Hippocampal formation (tissue), 2 donors: ENCODE results near the gene MTHFR.
"Not testable (repeated sequence)": the region's sequence is repeated elsewhere in the genome, so short reads cannot be mapped to it uniquely, and the experiment has no call there.

Experiments used
- DNase-seq, 2 donors: peaks; one replicate each; lab custom pipeline; 2025; lab: John Stamatoyannopoulos, UW

Gene MTHFR

DNA sequence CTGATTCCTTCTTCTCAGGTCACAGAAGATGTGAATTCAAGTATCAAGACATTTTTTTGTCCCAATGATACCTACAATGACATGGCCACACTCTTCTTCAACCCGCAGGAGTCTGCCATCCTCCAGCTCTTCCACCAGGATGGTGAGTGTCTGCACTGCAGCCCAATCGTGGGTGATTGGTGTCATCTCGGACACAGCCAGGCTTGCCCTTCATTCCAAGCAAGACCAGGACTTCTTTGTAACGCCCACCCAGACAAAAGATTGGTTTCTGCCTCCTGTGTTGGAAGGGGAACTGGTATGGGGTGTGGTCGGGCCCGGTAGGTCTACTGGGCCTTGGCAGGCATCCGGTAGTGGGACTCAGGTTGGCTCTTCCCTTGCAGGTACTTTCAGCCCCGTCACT is 27.7 kb upstream of the MTHFR start:
- no peak for DNase-seq

DNA sequence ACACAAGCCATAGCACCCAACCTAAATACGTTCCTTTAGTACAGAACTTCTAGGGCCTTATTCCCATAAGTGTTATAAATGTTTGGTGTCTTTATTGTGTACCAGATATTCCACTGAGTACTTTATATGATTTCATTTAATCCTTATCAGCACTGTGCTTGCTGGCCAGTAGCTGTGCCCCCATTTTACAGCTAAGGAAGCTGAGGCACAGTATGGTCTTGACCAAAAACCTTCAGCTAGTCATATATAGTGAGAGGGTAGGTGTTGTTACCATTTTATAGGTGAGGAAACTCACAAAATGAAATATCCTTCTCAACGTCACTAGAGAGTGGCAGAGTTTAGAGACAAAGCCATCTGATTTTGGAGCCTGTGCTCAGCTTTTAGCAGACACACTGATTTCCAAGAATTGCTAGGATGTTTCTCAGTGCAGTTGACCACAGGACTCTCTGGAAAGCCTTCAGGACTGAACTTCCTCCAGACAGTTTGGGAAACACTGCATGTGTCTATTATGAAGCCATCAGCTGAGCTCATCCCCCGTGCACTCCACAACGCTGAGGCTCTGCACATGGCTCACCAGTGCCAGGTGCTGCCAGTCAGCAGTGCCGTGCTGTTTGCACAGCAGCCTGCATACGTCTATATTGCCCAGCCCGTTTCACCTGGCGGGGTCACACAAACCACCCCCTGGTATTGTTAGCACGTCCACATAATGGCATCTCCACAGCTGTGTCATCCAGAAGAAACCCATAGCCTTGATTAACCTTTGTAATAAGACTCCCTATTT is 26.4 kb upstream of the MTHFR start:
- no peak for DNase-seq

DNA sequence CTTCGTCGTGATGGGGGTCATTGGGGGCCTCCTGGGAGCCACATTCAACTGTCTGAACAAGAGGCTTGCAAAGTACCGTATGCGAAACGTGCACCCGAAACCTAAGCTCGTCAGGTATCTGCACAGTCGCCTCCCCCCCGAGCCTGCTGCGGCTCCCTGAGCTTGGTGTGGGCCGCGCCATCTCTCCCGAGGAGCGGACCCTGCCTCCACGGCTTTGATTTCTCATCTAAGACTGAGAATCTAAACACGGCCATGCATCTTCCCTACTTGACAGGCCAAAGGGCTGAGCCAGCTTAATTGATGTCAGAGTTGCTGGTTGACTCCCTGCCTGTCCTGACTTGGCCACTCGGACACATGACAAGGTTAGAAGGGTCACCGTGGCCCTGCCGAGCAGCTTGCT is 22.7 kb upstream of the MTHFR start:
- DNase-seq, result no peak

DNA sequence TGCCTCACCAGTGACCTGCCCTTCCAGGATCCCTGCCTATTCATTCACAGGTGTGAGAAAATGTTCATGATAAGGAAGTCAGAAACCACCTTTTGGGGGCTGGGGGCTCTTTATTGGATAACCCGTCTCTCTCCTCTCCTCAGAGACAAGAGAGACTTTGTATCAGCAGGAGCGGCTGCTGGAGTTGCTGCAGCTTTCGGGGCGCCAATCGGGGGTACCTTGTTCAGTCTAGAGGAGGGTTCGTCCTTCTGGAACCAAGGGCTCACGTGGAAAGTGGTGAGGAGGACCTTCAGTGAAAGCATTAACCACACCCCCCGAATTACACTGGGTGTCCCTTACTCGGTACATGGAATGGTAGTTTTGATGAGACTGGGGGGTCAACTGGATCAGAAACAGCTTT is 21.2 kb upstream of the MTHFR start:
- DNase-seq, result no peak

DNA sequence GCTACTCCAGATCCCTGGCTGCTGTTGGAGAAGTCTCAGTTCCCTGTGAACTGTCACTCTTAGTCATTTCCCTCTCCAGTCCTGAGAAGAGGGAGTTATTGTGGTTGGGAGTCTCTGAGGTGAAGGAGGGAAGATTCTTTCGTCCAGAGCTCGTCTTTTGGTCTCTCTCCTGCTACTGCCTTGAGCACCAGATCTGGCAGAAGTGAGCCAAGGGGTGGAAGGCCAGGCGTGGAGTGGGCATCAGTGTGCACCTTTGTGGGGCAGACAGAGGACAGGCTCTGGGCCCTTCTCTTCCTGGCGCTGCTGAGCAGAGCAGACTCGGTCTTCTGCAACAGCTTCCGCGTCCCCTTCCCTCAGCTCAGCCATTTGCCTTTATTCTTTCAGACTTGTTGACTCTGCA is 19.4 kb upstream of the MTHFR start:
- no peak for DNase-seq

GRCh38 chr1:11823366-11824137 is 17.8 kb upstream of the MTHFR start:
- no peak for DNase-seq

DNA sequence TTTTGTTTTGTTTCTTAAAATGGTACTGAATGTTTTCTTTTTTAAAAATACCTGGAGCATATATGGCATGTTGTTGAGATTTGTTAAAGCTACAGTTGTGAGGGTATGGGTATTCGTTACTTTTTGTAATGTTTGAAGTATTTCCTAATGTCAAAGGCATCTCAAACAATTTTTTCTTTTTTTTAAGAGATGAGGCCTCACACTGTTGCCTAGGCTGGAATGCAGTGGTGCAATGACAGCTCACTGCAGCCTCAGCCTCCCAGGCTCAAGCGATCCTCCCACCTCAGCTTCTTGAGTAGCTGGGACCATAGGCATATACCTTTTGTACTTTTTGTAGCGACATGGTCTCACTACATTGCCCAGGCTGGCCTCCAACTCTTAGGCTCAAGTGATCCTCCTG is 16.3 kb upstream of the MTHFR start:
- DNase-seq, result no peak

GRCh38 chr1:11817192-11817591 is 11.4 kb upstream of the MTHFR start:
- DNase-seq, result no peak

- no peak for DNase-seq
These were observed 7.3 kb upstream of the MTHFR start for GRCh38 chr1:11813021-11813420.

- no peak for DNase-seq
These were observed 1.4 kb upstream of the MTHFR start for GRCh38 chr1:11807133-11807532.

GRCh38 chr1:11806307-11806936 is 658 bp upstream of the MTHFR start:
- DNase-seq, result peak in 1 of 2 donors; percentile 54

DNA sequence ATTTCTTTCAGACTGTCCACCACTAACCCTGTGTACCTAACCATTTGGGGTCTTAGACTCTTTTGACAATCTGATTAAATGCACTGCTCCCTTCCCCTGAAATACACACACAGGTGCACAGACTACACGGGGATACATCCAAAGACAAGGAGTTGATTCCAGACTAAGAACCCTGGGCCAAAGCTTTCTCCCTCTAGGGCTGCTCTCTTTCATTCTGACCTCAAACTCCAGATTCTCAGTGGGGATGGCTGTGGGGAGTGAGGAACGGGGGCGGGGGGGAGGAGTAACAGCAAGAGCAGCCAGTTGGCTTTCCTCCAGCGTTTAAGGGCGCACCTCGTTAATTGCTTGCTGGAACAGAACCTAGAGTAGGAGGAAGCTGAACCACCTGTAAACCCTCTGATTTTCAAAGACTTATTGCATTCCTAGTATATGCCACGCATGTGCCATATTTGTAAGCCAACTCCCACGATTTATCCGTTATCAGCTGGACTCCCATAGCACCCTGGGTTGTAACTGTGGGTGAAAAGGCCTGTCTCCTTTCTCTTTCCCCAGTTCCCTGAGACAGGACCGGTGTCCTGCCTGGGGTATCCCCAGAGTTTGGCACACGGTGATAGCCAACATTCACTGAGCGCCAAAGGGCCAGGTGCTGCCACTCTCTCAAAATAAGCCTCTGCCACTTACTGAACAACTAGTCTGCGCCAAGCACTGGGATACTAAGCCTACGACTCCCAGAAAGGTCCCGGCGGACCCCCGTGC is 920 bp downstream of the MTHFR start:
- no peak for DNase-seq

- DNase-seq, result not testable (repeated sequence)
These were observed 1.7 kb downstream of the MTHFR start for GRCh38 chr1:11803924-11804665.

DNA sequence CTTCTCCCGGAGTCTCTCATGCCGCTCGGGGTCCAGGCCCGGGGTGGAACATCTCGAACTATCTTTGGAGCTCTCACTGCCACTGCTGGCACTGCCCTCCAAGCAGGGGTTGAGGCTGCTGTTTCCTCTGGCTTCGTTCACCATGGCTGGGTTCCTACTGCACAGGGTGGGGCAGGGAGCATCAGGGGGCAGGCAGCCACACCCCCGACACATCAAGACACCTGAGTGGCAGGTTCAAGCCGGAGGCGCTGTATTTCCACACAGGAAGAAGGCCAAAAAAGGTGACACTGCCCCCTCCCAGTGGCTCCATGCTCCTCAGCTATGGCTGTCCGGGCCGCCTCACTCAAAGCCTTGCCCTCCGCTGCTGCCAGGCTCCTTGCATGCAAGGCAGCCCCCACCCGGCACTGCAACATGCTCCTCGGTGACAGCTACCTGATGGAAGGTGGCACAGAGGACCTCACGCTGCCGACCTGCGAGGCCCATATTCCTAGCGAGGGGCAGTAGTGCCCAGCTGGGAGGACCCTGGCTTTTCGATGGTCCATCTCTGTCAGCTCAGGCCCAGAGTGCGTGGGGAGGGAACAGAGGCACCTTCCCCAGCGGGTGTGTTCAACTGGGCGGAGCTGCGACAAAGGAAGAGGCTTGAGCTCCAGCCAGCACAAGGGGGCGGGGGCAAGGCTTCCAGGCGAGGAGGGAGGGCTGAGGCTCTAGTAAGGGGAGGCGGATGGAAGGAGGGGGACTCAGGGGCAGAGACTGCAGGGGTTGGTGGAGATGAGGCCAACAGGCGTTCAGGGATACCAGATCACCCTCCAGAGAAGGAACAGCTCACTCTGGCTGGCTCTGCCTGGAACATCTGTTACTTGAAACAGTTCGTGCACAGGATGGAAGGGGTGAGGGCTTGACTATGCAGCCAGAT is 2.5 kb downstream of the MTHFR start:
- DNase-seq, result peak; percentile 36 to 60

DNA sequence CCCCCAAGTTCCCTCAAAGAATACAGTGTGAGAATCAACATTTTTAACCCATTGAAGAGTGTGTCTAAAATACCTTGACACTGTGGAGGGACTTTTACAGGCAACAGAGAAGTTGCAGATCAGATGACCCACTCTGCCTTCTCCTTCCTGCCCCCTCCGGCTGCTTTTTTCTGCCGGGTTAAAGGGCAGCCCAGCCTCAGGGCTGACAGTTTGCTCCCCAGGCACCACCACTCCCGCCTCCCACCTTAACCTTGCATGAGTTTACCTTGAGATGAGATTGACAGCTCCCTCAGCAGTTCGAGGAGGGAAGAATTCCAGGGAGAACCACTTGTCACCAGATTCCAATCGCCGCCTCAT is 3.2 kb downstream of the MTHFR start:
- peak in 1 of 2 donors; percentile 20 for DNase-seq

DNA sequence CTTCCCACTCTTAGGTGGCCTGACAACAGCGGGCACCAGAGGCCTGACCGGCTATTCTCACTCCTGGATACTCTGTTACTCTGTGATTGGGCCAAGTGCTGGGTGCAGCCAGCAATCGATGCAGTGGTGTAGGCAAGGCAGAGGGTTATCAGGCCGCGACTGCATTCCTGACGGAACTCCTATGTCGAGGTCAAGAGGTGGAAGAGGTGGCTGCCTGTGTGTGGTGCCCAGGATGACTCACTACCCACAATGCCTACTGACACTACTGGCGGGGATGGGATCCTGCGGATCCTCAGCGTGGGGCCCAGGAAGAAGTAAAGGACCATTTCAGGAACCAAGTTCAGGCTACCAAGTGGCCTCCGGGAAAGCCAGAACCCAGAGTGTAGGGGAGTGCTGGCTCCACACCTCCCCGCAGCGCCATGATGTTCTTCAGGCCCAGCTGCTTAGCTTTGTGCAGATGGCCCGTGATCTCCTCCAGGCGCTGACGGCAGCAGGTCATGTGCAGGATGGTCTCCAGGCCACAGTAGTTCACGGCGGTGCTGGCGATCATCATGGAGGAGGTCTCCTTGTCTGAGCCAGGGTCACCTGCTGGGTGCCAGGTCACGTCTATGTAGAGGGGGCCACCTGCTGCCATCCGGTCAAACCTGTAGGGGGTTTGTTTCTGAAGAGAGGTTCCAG is 4.9 kb downstream of the MTHFR start:
- DNase-seq, result no peak

DNA sequence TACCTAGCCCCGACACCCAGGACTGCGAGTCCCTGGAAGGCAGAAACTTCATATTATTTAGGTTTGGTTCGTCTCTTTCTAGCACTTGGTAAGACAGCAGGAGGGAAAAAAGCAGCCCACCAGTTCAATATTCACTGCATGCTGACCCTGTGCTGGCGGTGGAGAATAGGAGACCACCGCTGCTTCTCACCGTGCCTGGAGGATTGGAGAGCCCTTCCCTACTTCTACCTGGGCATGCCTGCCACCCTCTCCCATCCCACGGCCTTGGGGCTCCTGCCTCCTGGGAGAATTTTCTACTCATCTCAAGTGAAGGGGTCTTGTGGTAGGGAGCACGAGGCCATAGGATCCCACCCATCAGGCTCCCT is 5.4 kb downstream of the MTHFR start:
- no peak for DNase-seq

DNA sequence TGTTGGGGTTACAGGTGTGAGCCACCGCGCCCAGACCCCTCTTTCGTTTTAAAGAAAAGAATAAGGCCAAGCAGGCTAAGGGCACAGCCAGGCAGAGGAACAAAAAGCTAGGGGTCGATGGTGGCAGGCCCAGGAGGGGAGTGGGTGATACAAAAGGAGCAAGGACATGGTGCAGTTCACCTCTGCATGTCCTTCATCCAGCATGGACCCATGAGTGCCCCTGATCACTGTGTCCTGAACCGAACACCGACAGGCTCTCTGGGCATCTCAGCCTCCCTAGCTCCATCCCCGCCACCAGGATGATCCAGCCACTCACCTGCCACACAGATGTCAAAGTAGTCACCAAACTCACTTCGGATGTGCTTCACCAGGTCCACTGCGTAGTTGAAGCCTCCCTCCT is 5.9 kb downstream of the MTHFR start:
- DNase-seq, result no peak

GRCh38 chr1:11799099-11799498 is 6.7 kb downstream of the MTHFR start:
- DNase-seq, result no peak
